GM06990 (cell line): Measurements from ENCODE around the gene SLC2A4RG.

ENCODE experiments used
- DNase-seq: peaks from one replicate; pipeline ENCODE4 v3.0.0-alpha.2; 2011; ENCODE audit not compliant: insufficient read length; ENCODE audit errors: extremely low read depth
- H3K27me3 ChIP-seq: replicated peaks from 2 replicates; pipeline ENCODE4 v1.6.0; 2011; ENCODE audit warnings: low read length; ENCODE audit not compliant: control insufficient read depth, insufficient read depth
- H3K36me3 ChIP-seq: 2 replicates; pipeline ENCODE4 v1.5.1; 2011; ENCODE audit warnings: low read length; ENCODE audit not compliant: control insufficient read depth, insufficient read depth
- H3K4me3 ChIP-seq: replicated peaks from 2 replicates; pipeline ENCODE4 v1.5.1; 2011; ENCODE audit warnings: low read depth, mild to moderate bottlenecking, control low read depth, low read length
- TF ChIP-seq, protein P1 (sequence below): IDR thresholded peaks from 2 replicates; pipeline ENCODE4 v1.5.1; 2011; ENCODE audit warnings: low read length, control low read depth, mild to moderate bottlenecking, inconsistent platforms; ENCODE audit not compliant: insufficient read depth, poor library complexity, severe bottlenecking

The SLC2A4RG gene, protein sequence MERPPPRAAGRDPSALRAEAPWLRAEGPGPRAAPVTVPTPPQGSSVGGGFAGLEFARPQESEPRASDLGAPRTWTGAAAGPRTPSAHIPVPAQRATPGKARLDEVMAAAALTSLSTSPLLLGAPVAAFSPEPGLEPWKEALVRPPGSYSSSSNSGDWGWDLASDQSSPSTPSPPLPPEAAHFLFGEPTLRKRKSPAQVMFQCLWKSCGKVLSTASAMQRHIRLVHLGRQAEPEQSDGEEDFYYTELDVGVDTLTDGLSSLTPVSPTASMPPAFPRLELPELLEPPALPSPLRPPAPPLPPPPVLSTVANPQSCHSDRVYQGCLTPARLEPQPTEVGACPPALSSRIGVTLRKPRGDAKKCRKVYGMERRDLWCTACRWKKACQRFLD

DNA sequence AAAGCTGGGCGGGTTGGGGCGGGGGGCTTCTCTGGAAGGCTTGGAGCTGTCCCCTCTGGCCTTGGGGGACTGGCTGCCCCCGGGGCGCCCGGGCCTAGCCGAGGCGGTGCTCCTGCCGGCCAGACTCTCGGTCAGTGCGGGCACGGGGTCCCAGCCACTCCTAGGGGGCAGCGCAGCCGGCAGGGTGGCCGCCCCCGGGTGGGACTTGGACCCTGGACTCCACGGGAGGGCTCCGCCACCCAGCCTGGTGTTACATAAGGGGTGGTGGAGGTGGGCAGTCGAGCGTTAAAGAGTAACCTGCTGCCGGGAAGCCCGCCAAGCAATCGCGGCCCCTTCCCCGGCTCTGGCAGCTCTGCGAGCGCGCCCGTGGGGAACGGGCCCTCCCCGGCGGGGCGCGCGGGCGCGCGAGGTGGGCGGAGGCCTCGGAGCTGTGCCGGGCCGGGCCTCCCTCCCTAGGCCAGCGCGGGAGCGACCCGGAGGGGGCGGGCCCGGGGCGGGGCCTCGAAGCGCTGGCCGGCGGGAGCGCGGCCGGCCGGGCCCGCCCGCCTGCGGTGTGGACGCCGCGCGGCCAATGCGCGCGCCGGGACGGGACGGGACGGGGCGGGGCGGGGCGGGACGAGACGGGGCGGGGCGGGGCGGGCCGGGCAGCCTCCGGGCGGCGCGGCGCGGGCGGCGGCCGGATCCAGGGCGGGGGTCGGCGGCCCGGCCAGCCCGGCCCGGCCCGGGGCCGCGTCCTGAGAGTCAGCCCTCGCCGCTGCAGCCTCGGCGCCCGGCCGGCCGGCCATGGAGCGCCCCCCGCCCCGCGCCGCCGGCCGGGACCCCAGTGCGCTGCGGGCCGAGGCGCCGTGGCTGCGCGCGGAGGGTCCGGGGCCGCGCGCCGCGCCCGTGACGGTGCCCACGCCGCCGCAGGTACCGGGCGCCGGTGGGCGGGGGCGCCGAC is at the start of gene SLC2A4RG:
Gene SLC2A4RG, plus strand, starts transcription at position 647 of the 940 bp plus-strand sequence. Its CDS starts 137 bp downstream, at position 784.
- TF ChIP-seq, protein P1, sequence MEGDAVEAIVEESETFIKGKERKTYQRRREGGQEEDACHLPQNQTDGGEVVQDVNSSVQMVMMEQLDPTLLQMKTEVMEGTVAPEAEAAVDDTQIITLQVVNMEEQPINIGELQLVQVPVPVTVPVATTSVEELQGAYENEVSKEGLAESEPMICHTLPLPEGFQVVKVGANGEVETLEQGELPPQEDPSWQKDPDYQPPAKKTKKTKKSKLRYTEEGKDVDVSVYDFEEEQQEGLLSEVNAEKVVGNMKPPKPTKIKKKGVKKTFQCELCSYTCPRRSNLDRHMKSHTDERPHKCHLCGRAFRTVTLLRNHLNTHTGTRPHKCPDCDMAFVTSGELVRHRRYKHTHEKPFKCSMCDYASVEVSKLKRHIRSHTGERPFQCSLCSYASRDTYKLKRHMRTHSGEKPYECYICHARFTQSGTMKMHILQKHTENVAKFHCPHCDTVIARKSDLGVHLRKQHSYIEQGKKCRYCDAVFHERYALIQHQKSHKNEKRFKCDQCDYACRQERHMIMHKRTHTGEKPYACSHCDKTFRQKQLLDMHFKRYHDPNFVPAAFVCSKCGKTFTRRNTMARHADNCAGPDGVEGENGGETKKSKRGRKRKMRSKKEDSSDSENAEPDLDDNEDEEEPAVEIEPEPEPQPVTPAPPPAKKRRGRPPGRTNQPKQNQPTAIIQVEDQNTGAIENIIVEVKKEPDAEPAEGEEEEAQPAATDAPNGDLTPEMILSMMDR = no peak
- peak; percentile 83 for DNase-seq
- Histone ChIP-seq H3K27me3 (no peaks in the 10 kb centered on the region), H3K36me3 (peaks cover 13% of the 10 kb centered on the region), H3K4me3 (peak within 1 kb of the TSS; percentile 65)

DNA sequence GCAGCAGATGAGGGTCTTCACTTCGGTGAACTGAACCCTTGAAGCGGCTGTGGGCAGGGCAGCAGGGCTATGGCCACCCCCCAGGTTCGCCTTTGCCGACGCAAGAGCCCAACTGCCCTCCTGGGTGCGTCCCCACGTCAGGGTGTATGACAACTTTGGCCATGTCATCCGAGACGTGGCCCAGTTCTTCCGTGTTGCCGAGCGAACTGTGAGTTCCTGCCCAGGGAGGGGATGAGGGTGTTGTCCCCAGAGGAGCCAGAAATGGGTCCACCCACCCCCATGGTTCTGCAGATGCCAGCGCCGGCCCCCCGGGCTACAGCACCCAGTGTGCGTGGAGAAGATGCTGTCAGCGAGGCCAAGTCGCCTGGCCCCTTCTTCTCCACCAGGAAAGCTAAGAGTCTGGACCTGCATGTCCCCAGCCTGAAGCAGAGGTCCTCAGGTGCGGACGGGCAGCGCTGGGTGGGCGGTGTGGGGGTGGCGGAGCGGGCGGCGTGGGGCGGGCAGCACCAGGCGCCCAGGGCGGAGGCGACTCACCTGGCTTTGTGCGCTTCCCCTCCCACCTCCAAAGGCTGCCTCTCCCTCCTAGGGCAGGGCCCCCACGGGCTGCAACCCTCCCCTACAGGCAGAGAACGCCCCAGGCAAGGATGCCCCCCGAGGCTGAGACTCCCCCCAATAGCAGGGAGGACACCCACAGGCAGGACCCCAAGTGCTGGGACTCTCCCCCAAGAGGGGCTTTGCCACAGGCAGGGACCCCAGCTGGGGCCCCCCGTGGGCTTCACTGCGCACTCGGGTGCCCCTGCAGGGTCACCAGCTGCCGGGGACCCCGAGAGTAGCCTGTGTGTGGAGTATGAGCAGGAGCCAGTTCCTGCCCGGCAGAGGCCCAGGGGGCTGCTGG is 49.3 kb upstream of the SLC2A4RG start:
- TF ChIP-seq, protein P1 = no peak
- Histone ChIP-seq H3K36me3 (peaks cover 3% of the 10 kb centered on the region), H3K4me3 (no peak overlapping the region), H3K27me3 (no peaks in the 10 kb centered on the region)
- DNase-seq = no peak

DNA sequence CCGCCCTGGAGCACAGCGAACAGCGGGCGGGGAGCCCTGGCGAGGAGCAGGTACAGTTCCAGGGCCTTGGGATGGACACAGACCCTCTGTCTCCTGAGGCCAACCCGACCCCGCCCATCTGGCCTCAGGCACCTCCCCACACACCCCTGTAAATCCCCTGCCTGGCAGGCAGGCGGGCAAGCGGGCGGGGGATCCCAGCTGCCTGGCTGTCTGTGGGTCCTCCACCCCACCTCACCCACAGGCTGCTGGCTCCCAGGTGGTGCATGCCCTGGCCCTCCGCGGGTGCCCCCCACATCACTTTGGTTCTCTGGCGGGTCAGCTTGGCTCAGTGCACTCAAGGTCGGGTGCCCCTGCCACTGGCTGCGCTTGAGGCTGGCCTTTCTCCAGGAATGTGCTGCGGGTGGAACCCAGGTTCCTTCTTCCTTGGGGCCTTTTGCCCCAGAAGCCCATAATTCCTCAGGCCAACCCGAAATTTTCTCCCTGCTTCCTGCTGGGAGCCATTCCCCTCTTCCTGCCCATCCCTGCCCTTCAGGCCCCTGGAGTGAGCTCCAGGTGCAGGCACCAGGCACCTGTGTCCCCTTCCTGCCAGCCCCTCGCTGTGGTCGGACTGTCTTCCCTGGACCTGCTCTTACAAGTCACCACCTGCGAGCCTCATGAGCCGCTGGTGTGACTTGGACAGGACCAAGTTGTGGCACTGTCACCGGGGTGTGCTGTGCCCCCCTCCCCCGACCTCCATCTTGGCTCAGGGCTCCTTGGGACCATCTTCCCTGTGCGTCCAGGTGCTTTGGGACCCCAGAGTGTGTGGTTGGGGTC is 48.5 kb upstream of the SLC2A4RG start:
- no peak for DNase-seq
- peaks cover 5% of the 10 kb centered on the region for H3K36me3 ChIP-seq
- no peak overlapping the region for H3K4me3 ChIP-seq
- TF ChIP-seq, protein P1 = no peak
- H3K27me3 ChIP-seq = no peaks in the 10 kb centered on the region

DNA sequence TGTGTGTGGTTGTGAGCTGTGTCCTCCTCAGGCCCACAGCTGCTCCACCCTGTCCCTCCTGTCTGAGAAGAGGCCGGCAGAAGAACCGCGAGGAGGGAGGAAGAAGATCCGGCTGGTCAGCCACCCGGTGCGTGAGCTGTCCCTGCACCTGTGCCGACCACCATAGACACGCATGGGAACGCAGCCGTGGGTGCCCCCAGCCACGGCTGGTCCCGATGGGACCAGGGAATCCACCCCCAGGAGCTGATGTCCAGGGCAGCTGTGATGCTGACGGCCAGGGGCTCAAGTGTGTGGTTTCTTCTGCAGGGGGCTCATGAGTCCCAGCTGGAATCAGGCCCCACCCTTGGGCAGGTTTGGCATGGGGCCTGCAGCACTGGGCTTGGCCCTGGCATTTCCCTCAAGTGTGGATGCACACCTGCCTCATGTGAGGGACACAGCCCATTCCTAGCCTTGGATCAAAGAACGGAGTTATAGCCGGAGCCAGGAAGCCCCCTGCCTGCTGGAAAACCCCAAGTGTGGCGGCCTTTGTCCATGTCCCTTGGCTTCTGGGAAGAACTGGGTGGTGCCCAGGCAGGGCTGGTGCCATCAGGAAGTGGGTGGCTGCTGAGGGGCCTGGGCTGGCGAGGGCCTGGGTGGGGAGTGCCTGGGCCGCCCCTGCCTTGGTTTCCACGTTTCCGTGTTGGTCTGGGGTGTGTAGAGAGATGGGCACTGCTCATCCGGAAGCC is 47.7 kb upstream of the SLC2A4RG start:
- Histone ChIP-seq H3K36me3 (peaks cover 5% of the 10 kb centered on the region), H3K27me3 (no peaks in the 10 kb centered on the region), H3K4me3 (no peak overlapping the region)
- TF ChIP-seq, protein P1 = no peak
- no peak for DNase-seq
